Ishikawa (cell line): ENCODE results near the gene REN.

Experiments used
- CEBPB ChIP-seq: IDR thresholded peaks from 2 replicates; pipeline ENCODE4 v1.6.1; 2012
- CREB1 ChIP-seq: IDR thresholded peaks from 2 replicates; pipeline ENCODE4 v1.6.1; 2012; ENCODE audit warnings: low read depth
- EP300 ChIP-seq: IDR thresholded peaks from 2 replicates; pipeline ENCODE4 v1.6.1; 2012; ENCODE audit warnings: borderline replicate concordance
- FOXM1 ChIP-seq: IDR thresholded peaks from 2 replicates; pipeline ENCODE4 v1.6.1; 2012; ENCODE audit warnings: low read depth, borderline replicate concordance
- MAX ChIP-seq: IDR thresholded peaks from 2 replicates; pipeline ENCODE4 v1.6.1; 2012
- NFIC ChIP-seq: IDR thresholded peaks from 2 replicates; pipeline ENCODE4 v1.6.1; 2012
- RAD21 ChIP-seq: IDR thresholded peaks from 2 replicates; pipeline ENCODE4 v1.6.1; 2012; ENCODE audit warnings: low read depth
- REST ChIP-seq: IDR thresholded peaks from 2 replicates; pipeline ENCODE4 v1.6.1; 2012; ENCODE audit warnings: low read depth, mild to moderate bottlenecking
- TAF1 ChIP-seq: IDR thresholded peaks from 2 replicates; pipeline ENCODE4 v1.6.1; 2012; ENCODE audit warnings: low read depth, mild to moderate bottlenecking
- TCF12 ChIP-seq: IDR thresholded peaks from 2 replicates; pipeline ENCODE4 v1.6.1; 2012; ENCODE audit warnings: low read depth
- TEAD4 ChIP-seq: IDR thresholded peaks from 2 replicates; pipeline ENCODE4 v1.6.1; 2012
- ZBTB7A ChIP-seq: IDR thresholded peaks from 2 replicates; pipeline ENCODE4 v1.6.1; 2012; ENCODE audit warnings: low read depth

DNA sequence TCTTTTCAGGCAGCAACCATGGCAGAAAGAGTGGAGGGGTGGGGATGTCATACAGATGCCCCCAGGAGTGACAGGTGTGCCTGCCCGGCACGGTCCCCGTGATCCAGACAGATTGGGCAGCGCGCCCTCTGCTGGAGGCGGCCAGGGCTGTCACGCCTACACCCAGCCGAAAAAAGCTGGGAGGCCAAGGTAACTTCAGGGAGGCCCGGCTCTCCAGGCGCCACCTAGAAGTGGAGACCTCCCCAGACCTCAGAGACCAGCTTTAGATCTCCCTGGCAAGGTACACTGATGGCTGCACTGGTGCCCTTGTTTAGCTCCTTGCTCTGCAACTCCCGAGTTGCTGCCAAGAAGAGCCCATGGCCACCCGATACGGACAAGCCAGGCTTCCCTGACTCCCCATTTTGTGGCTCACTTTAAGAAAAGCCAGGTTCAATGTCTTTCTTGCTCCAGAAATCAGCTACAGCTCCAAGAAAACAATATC, 41.0 kb upstream of the REN start:
- TF ChIP-seq CREB1: no peak
- TF ChIP-seq RAD21: peak; percentile 68
- no peak for TF ChIP-seq TEAD4
- no peak for TF ChIP-seq FOXM1
- TF ChIP-seq REST: no peak
- 0 out of 2 replicates have a peak, but pooled peaks have one; percentile 20 for TF ChIP-seq MAX
- no peak for TF ChIP-seq TCF12
- TF ChIP-seq TAF1: no peak
- no peak for TF ChIP-seq EP300
- TF ChIP-seq ZBTB7A: no peak
- TF ChIP-seq NFIC: no peak
- no peak for TF ChIP-seq CEBPB
